ENCODE measurements around the gene FAM13C.

Gene FAM13C

GRCh38 chr10:59279476-59279875 lies 82.9 kb downstream of the FAM13C start:
- no peak overlapping the region for H3K4me3 ChIP-seq (ENCODE audit: low read depth, low read length)
- no peak for TF ChIP-seq CTCF (conservative IDR thresholded peaks at IDR 0.05; ENCODE audit: low read depth, low read length)
- no peak for DNase-seq (ENCODE audit: low read depth)

- no peak for TF ChIP-seq CTCF (conservative IDR thresholded peaks at IDR 0.05; ENCODE audit: low read depth, low read length)
- no peak for DNase-seq (ENCODE audit: low read depth)
- H3K4me3 ChIP-seq (ENCODE audit: low read depth, low read length) = no peak overlapping the region
Measured at GRCh38 chr10:59276919-59277318, 85.4 kb downstream of the FAM13C start.

- no peak for DNase-seq (ENCODE audit: low read depth)
- no peak overlapping the region for H3K4me3 ChIP-seq (ENCODE audit: low read depth, low read length)
- no peak for TF ChIP-seq CTCF (conservative IDR thresholded peaks at IDR 0.05; ENCODE audit: low read depth, low read length)
Measured at GRCh38 chr10:59276133-59276532, 86.2 kb downstream of the FAM13C start.

GRCh38 chr10:59273445-59273844 lies 88.9 kb downstream of the FAM13C start:
- TF ChIP-seq CTCF (conservative IDR thresholded peaks at IDR 0.05; ENCODE audit: low read depth, low read length) = no peak
- DNase-seq (ENCODE audit: low read depth) = peak; percentile 3
- no peak overlapping the region for H3K4me3 ChIP-seq (ENCODE audit: low read depth, low read length)

GRCh38 chr10:59272061-59272460 lies 90.3 kb downstream of the FAM13C start:
- DNase-seq (ENCODE audit: low read depth) = no peak
- H3K4me3 ChIP-seq (ENCODE audit: low read depth, low read length) = no peak overlapping the region
- TF ChIP-seq CTCF (conservative IDR thresholded peaks at IDR 0.05; ENCODE audit: low read depth, low read length) = no peak

GRCh38 chr10:59271160-59271559 lies 91.2 kb downstream of the FAM13C start:
- H3K4me3 ChIP-seq (ENCODE audit: low read depth, low read length) = no peak overlapping the region
- DNase-seq (ENCODE audit: low read depth) = no peak
- no peak for TF ChIP-seq CTCF (conservative IDR thresholded peaks at IDR 0.05; ENCODE audit: low read depth, low read length)

GRCh38 chr10:59270492-59270891 lies 91.9 kb downstream of the FAM13C start:
- no peak overlapping the region for H3K4me3 ChIP-seq (ENCODE audit: low read depth, low read length)
- TF ChIP-seq CTCF (conservative IDR thresholded peaks at IDR 0.05; ENCODE audit: low read depth, low read length) = no peak
- no peak for DNase-seq (ENCODE audit: low read depth)

Data from choroid plexus epithelial cell (primary cell).